WTC11 (cell line): ENCODE measurements around the gene RNPEPL1. TPM values are rescaled to one million over a fixed set of nuclear protein-coding genes. Genes with fewer than 3 reads are reported as not detected.

Experiments
- ATAC-seq: fragments of 200-7000 bp; cut with Tn5 transposase; 2 replicates; pipeline ENCODE4 v1.10.0; 2021; ENCODE audit warnings: mild to moderate bottlenecking, moderate library complexity
- CTCF ChIA-PET: fragments of 300-600 bp; sonication (Branson Sonifier 250); formaldehyde crosslinking; loops from one replicate; lab custom pipeline; 2021; ENCODE audit warnings: antibody characterized with exemption; lab: Charles Lee
- POLR2A ChIA-PET: fragments of 350-600 bp; sonication (Branson Sonifier 250); formaldehyde crosslinking; loops from one replicate; lab custom pipeline; 2021; ENCODE audit warnings: antibody characterized with exemption; lab: Charles Lee
- DNase-seq: peaks from one replicate; pipeline ENCODE4 v3.0.0; 2021; ENCODE audit warnings: low spot score
- H3K27ac Mint-ChIP-seq: 2 replicates; pipeline ENCODE4 v1.8.0; 2021; ENCODE audit warnings: mixed read lengths
- H3K27me3 Mint-ChIP-seq: 2 replicates; pipeline ENCODE4 v1.8.0; 2021; ENCODE audit warnings: low read depth, mild to moderate bottlenecking, moderate library complexity, mixed read lengths
- H3K36me3 Mint-ChIP-seq: 2 replicates; pipeline ENCODE4 v1.8.0; 2021; ENCODE audit warnings: mixed read lengths
- H3K4me1 Mint-ChIP-seq: 2 replicates; pipeline ENCODE4 v1.8.0; 2022; ENCODE audit warnings: mixed read lengths
- H3K4me3 Mint-ChIP-seq: 2 replicates; pipeline ENCODE4 v1.8.0; 2021; ENCODE audit warnings: mild to moderate bottlenecking, moderate library complexity, mixed read lengths
- H3K9me3 Mint-ChIP-seq: 2 replicates; pipeline ENCODE4 v1.8.0; 2021; ENCODE audit warnings: mixed read lengths
- ATF2 ChIP-seq: sonication (generic); formaldehyde crosslinking; IDR thresholded peaks from 2 replicates; pipeline ENCODE4 v1.8.1; 2022; ENCODE audit warnings: low read depth, missing genetic modification reagents, borderline replicate concordance
- ATF3 ChIP-seq: sonication (generic); formaldehyde crosslinking; conservative IDR thresholded peaks from 2 replicates; pipeline ENCODE4 v1.8.1; 2022; ENCODE audit warnings: mild to moderate bottlenecking, missing genetic modification reagents
- CREB1 ChIP-seq: sonication (generic); formaldehyde crosslinking; IDR thresholded peaks from 2 replicates; pipeline ENCODE4 v1.8.0; 2023; ENCODE audit warnings: mild to moderate bottlenecking, missing genetic modification reagents
- ELF4 ChIP-seq: sonication (generic); formaldehyde crosslinking; IDR thresholded peaks from 2 replicates; pipeline ENCODE4 v1.8.1; 2022; ENCODE audit warnings: low read depth, mild to moderate bottlenecking, moderate library complexity, missing genetic modification reagents
- ESRRA ChIP-seq: sonication (generic); formaldehyde crosslinking; IDR thresholded peaks from 2 replicates; pipeline ENCODE4 v1.8.1; 2022; ENCODE audit warnings: mild to moderate bottlenecking, missing genetic modification reagents, borderline replicate concordance
- GRHL2 ChIP-seq: fragments of 250-450 bp; sonication (Bioruptor Pico); IDR thresholded peaks from 2 replicates; pipeline ENCODE4 v1.8.0; 2022; ENCODE audit warnings: mild to moderate bottlenecking, moderate library complexity; ENCODE audit not compliant: insufficient replicate concordance, severe bottlenecking
- HMGA2 ChIP-seq: fragments of 250-450 bp; sonication (Bioruptor Pico); IDR thresholded peaks from 2 replicates; pipeline ENCODE4 v1.4.0; 2021; ENCODE audit warnings: mild to moderate bottlenecking, moderate library complexity
- IRF2 ChIP-seq: sonication (generic); formaldehyde crosslinking; IDR thresholded peaks from 2 replicates; pipeline ENCODE4 v1.8.0; 2022; ENCODE audit warnings: low read depth, missing genetic modification reagents, borderline replicate concordance
- JAZF1 ChIP-seq: fragments of 250-450 bp; sonication (Bioruptor Pico); IDR thresholded peaks from 2 replicates; pipeline ENCODE4 v1.9.0; 2021; ENCODE audit warnings: moderate library complexity, mild to moderate bottlenecking, inconsistent platforms
- KAT7 ChIP-seq: sonication (generic); formaldehyde crosslinking; IDR thresholded peaks from 2 replicates; pipeline ENCODE4 v1.8.1; 2023; ENCODE audit warnings: missing genetic modification reagents, mild to moderate bottlenecking, borderline replicate concordance
- NR2C2 ChIP-seq: sonication (generic); formaldehyde crosslinking; IDR thresholded peaks from 2 replicates; pipeline ENCODE4 v1.8.0; 2022; ENCODE audit warnings: mild to moderate bottlenecking, missing genetic modification reagents
- PRRX2 ChIP-seq: fragments of 250-450 bp; sonication (Bioruptor Pico); IDR thresholded peaks from 2 replicates; pipeline ENCODE4 v1.8.0; 2021; ENCODE audit warnings: mild to moderate bottlenecking
- SP1 ChIP-seq: sonication (generic); formaldehyde crosslinking; conservative IDR thresholded peaks from 2 replicates; pipeline ENCODE4 v1.8.1; 2022; ENCODE audit warnings: missing genetic modification reagents
- TCF7 ChIP-seq: sonication (generic); formaldehyde crosslinking; IDR thresholded peaks from 2 replicates; pipeline ENCODE4 v1.8.0; 2022; ENCODE audit warnings: mild to moderate bottlenecking, low read depth, missing genetic modification reagents, moderate library complexity
- TEAD1 ChIP-seq: sonication (generic); formaldehyde crosslinking; IDR thresholded peaks from 2 replicates; pipeline ENCODE4 v1.8.0; 2022; ENCODE audit warnings: mild to moderate bottlenecking, missing genetic modification reagents
- USF1 ChIP-seq: sonication (generic); formaldehyde crosslinking; IDR thresholded peaks from 2 replicates; pipeline ENCODE4 v1.8.0; 2022; ENCODE audit warnings: mild to moderate bottlenecking, missing genetic modification reagents
- USF2 ChIP-seq: sonication (generic); formaldehyde crosslinking; IDR thresholded peaks from 2 replicates; pipeline ENCODE4 v1.8.1; 2023; ENCODE audit warnings: mild to moderate bottlenecking, missing genetic modification reagents, moderate library complexity
- ZBTB21 ChIP-seq: sonication (generic); formaldehyde crosslinking; IDR thresholded peaks from 2 replicates; pipeline ENCODE4 v1.8.1; 2023; ENCODE audit warnings: mild to moderate bottlenecking, missing genetic modification reagents, borderline replicate concordance
- ZNF396 ChIP-seq: fragments of 250-450 bp; sonication (Bioruptor Pico); IDR thresholded peaks from 2 replicates; pipeline ENCODE4 v1.8.0; 2021; ENCODE audit warnings: mild to moderate bottlenecking, moderate library complexity, borderline replicate concordance
- ZNF425 ChIP-seq: fragments of 250-450 bp; sonication (Bioruptor Pico); conservative IDR thresholded peaks from 2 replicates; pipeline ENCODE4 v1.9.0; 2021; ENCODE audit warnings: mild to moderate bottlenecking
- total RNA-seq: library from RNA; stranded (reverse); gene quantifications from 3 replicates; pipeline ENCODE4 v1.2.3, GENCODE V29; 2021

The RNPEPL1 gene
- total RNA-seq, 1 experiment from 2014 or later = 18.8 TPM

GRCh38 chr2:240526521-240526920 is 41.8 kb upstream of the RNPEPL1 start (continued):
- TF ChIP-seq ATF2 (CRISPR knock-in tag) = no peak
- TF ChIP-seq ZNF425 (CRISPR knock-in tag) = no peak
- TF ChIP-seq HMGA2 (CRISPR knock-in tag) = no peak
- no peak for TF ChIP-seq KAT7

- ChIA-PET POLR2A (no interaction called here), CTCF (no interaction called here)
- H3K36me3 Mint-ChIP-seq = peaks cover 76% of the 10 kb centered on the region
- DNase-seq (no peak), ATAC-seq (no peak)
- H3K4me3 Mint-ChIP-seq = no peak overlapping the region
- no peaks in the 10 kb centered on the region for H3K4me1 Mint-ChIP-seq
- H3K27ac Mint-ChIP-seq = no peak overlapping the region
- TF ChIP-seq NR2C2 (CRISPR knock-in tag) (no peak), ELF4 (no peak), TCF7 (CRISPR knock-in tag) (no peak), USF2 (CRISPR knock-in tag) (no peak), IRF2 (CRISPR knock-in tag) (no peak), JAZF1 (CRISPR knock-in tag) (no peak), TEAD1 (no peak), KAT7 (no peak)
- H3K9me3 Mint-ChIP-seq = peaks cover 82% of the 10 kb centered on the region
- peaks cover 6% of the 10 kb centered on the region for H3K27me3 Mint-ChIP-seq
These were observed 41.0 kb upstream of the RNPEPL1 start for GRCh38 chr2:240527153-240527750.

- no peak for ATAC-seq
- CTCF ChIA-PET = no interaction called here
- H3K36me3 Mint-ChIP-seq = peaks cover 76% of the 10 kb centered on the region
- no peak overlapping the region for H3K27ac Mint-ChIP-seq
- H3K4me1 Mint-ChIP-seq = no peaks in the 10 kb centered on the region
- no peak for TF ChIP-seq ZBTB21 (CRISPR knock-in tag)
- no peak for TF ChIP-seq PRRX2 (CRISPR knock-in tag)
- TF ChIP-seq GRHL2 (CRISPR knock-in tag) = no peak
- no peak for TF ChIP-seq USF1 (CRISPR knock-in tag)
- no peak for TF ChIP-seq ZNF396 (CRISPR knock-in tag)
- no peak for TF ChIP-seq SP1
- no peak for TF ChIP-seq ESRRA (CRISPR knock-in tag)
- TF ChIP-seq CREB1 (CRISPR knock-in tag) = no peak
- no peak for TF ChIP-seq ATF3 (CRISPR knock-in tag)
- no peak for TF ChIP-seq ATF2 (CRISPR knock-in tag)
- TF ChIP-seq, all 79 proteins: peak for 0
- POLR2A ChIA-PET = no interaction called here
- Mint-ChIP-seq H3K9me3 (peaks cover 82% of the 10 kb centered on the region), H3K27me3 (peaks cover 6% of the 10 kb centered on the region), H3K4me3 (no peak overlapping the region)
- DNase-seq = no peak
These were observed 39.8 kb upstream of the RNPEPL1 start for GRCh38 chr2:240528406-240529040.
